Measurements from ENCODE around the gene OSBPL8.

The OSBPL8 gene

GRCh38 chr12:76464631-76465166, 94.9 kb downstream of the OSBPL8 start:
- H2BK120ac ChIP-seq (ENCODE audit: low read depth, low read length) = no peak overlapping the region
- H3K9me3 ChIP-seq (replicated peaks in 1 of 2; ENCODE audit: control insufficient read depth in 2 of 2, insufficient read depth in 1 of 2, low read depth in 1 of 2, low read length in 2 of 2) = no peaks in the 10 kb centered on the region
- no peak overlapping the region for H4K91ac ChIP-seq (ENCODE audit: low read depth, low read length, poor library complexity)
- H3K27ac ChIP-seq (replicated peaks; ENCODE audit: low read length) = no peak overlapping the region
- H2BK15ac ChIP-seq (ENCODE audit: low read length) = no peak overlapping the region
- H4K8ac ChIP-seq (ENCODE audit: low read depth, low read length) = no peak overlapping the region
- no peak overlapping the region for H3K23ac ChIP-seq (ENCODE audit: low read depth, low read length, poor library complexity)
- no peak overlapping the region for H2BK5ac ChIP-seq (ENCODE audit: low read length)
- H2AK5ac ChIP-seq (ENCODE audit: low read depth, low read length) = no peak overlapping the region
- H2BK12ac ChIP-seq (ENCODE audit: low read length) = no peak overlapping the region
- H3K79me1 ChIP-seq (ENCODE audit: low read depth, low read length) = no peaks in the 10 kb centered on the region
- H3K36me3 ChIP-seq (replicated peaks in 1 of 2; ENCODE audit: control insufficient read depth in 2 of 2, insufficient read depth in 2 of 2, low read length in 2 of 2) = no peaks in the 10 kb centered on the region
- no peaks in the 10 kb centered on the region for H3K27me3 ChIP-seq (ENCODE audit: control insufficient read depth in 3 of 3, insufficient read depth in 3 of 3, low read depth in 1 of 3, low read length in 3 of 3)
- DNase-seq (ENCODE audit: low spot score) = no peak
- peaks cover 0 to 1% of the 10 kb centered on the region in 2 donors for H3K4me1 ChIP-seq (ENCODE audit: control insufficient read depth in 2 of 2, insufficient read depth in 1 of 2, low read depth in 1 of 2, low read length in 2 of 2)
- no peak overlapping the region for H3K18ac ChIP-seq (ENCODE audit: low read length)
- no peak overlapping the region for H3K4ac ChIP-seq (ENCODE audit: low read length)
- H3K9ac ChIP-seq (ENCODE audit: low read depth, low read length, poor library complexity) = no peak overlapping the region
- H3K4me2 ChIP-seq (ENCODE audit: insufficient read depth, low read length, poor library complexity, severe bottlenecking) = no peak overlapping the region
- WGBS, 2 donors (ENCODE audit: extremely low coverage in 2 of 2, insufficient read length in 2 of 2, insufficient replicate concordance in 1 of 2) = no CpG with 5 or more reads among the region's 5 CpGs
- no peak overlapping the region for H2AFZ ChIP-seq (ENCODE audit: low read length)
- no peak overlapping the region for H3K14ac ChIP-seq (ENCODE audit: low read length)
- no peak overlapping the region for H3K4me3 ChIP-seq (ENCODE audit: low read length in 2 of 2)

- Histone ChIP-seq H4K91ac (ENCODE audit: low read depth, low read length, poor library complexity) (no peak overlapping the region), H3K4me1 (ENCODE audit: control insufficient read depth in 2 of 2, insufficient read depth in 1 of 2, low read depth in 1 of 2, low read length in 2 of 2) (peaks cover 0 to 1% of the 10 kb centered on the region in 2 donors), H3K9me3 (replicated peaks in 1 of 2; ENCODE audit: control insufficient read depth in 2 of 2, insufficient read depth in 1 of 2, low read depth in 1 of 2, low read length in 2 of 2) (no peaks in the 10 kb centered on the region), H3K4me3 (ENCODE audit: low read length in 2 of 2) (no peak overlapping the region), H2BK12ac (ENCODE audit: low read length) (no peak overlapping the region), H3K27me3 (ENCODE audit: control insufficient read depth in 3 of 3, insufficient read depth in 3 of 3, low read depth in 1 of 3, low read length in 3 of 3) (no peaks in the 10 kb centered on the region), H4K8ac (ENCODE audit: low read depth, low read length) (no peak overlapping the region), H2AK5ac (ENCODE audit: low read depth, low read length) (no peak overlapping the region), H3K4ac (ENCODE audit: low read length) (no peak overlapping the region), H2BK15ac (ENCODE audit: low read length) (no peak overlapping the region), H2AFZ (ENCODE audit: low read length) (no peak overlapping the region), H3K79me1 (ENCODE audit: low read depth, low read length) (no peaks in the 10 kb centered on the region), H3K18ac (ENCODE audit: low read length) (no peak overlapping the region), H3K14ac (ENCODE audit: low read length) (no peak overlapping the region), H2BK5ac (ENCODE audit: low read length) (no peak overlapping the region), H3K23ac (ENCODE audit: low read depth, low read length, poor library complexity) (no peak overlapping the region), H3K4me2 (ENCODE audit: insufficient read depth, low read length, poor library complexity, severe bottlenecking) (no peak overlapping the region), H3K9ac (ENCODE audit: low read depth, low read length, poor library complexity) (no peak overlapping the region), H3K27ac (replicated peaks; ENCODE audit: low read length) (no peak overlapping the region), H3K36me3 (replicated peaks in 1 of 2; ENCODE audit: control insufficient read depth in 2 of 2, insufficient read depth in 2 of 2, low read length in 2 of 2) (no peaks in the 10 kb centered on the region), H2BK120ac (ENCODE audit: low read depth, low read length) (no peak overlapping the region)
- DNase-seq (ENCODE audit: low spot score) = no peak
- no CpG with 5 or more reads among the region's 2 CpGs for WGBS, 2 donors (ENCODE audit: extremely low coverage in 2 of 2, insufficient read length in 2 of 2, insufficient replicate concordance in 1 of 2)
Observed at GRCh38 chr12:76462668-76463224, 96.8 kb downstream of the OSBPL8 start.

GRCh38 chr12:76460807-76461206, 98.8 kb downstream of the OSBPL8 start:
- Histone ChIP-seq H3K4me2 (ENCODE audit: insufficient read depth, low read length, poor library complexity, severe bottlenecking) (no peak overlapping the region), H3K14ac (ENCODE audit: low read length) (no peak overlapping the region), H3K27ac (replicated peaks; ENCODE audit: low read length) (no peak overlapping the region), H4K91ac (ENCODE audit: low read depth, low read length, poor library complexity) (no peak overlapping the region), H3K9me3 (replicated peaks in 1 of 2; ENCODE audit: control insufficient read depth in 2 of 2, insufficient read depth in 1 of 2, low read depth in 1 of 2, low read length in 2 of 2) (no peaks in the 10 kb centered on the region), H2AK5ac (ENCODE audit: low read depth, low read length) (no peak overlapping the region), H2BK12ac (ENCODE audit: low read length) (no peak overlapping the region), H2AFZ (ENCODE audit: low read length) (no peak overlapping the region), H3K79me1 (ENCODE audit: low read depth, low read length) (no peaks in the 10 kb centered on the region), H3K36me3 (replicated peaks in 1 of 2; ENCODE audit: control insufficient read depth in 2 of 2, insufficient read depth in 2 of 2, low read length in 2 of 2) (no peaks in the 10 kb centered on the region), H3K4me1 (ENCODE audit: control insufficient read depth in 2 of 2, insufficient read depth in 1 of 2, low read depth in 1 of 2, low read length in 2 of 2) (peaks cover 0 to 1% of the 10 kb centered on the region in 2 donors), H2BK15ac (ENCODE audit: low read length) (no peak overlapping the region), H2BK5ac (ENCODE audit: low read length) (no peak overlapping the region), H3K23ac (ENCODE audit: low read depth, low read length, poor library complexity) (no peak overlapping the region), H3K18ac (ENCODE audit: low read length) (no peak overlapping the region), H4K8ac (ENCODE audit: low read depth, low read length) (no peak overlapping the region), H3K4ac (ENCODE audit: low read length) (no peak overlapping the region), H3K9ac (ENCODE audit: low read depth, low read length, poor library complexity) (no peak overlapping the region), H3K4me3 (ENCODE audit: low read length in 2 of 2) (no peak overlapping the region), H3K27me3 (ENCODE audit: control insufficient read depth in 3 of 3, insufficient read depth in 3 of 3, low read depth in 1 of 3, low read length in 3 of 3) (no peaks in the 10 kb centered on the region), H2BK120ac (ENCODE audit: low read depth, low read length) (no peak overlapping the region)
- DNase-seq (ENCODE audit: low spot score) = no peak

GRCh38 chr12:76457818-76458217, 101.8 kb downstream of the OSBPL8 start:
- Histone ChIP-seq H3K4ac (ENCODE audit: low read length) (no peak overlapping the region), H2BK5ac (ENCODE audit: low read length) (no peak overlapping the region), H2BK15ac (ENCODE audit: low read length) (no peak overlapping the region), H4K8ac (ENCODE audit: low read depth, low read length) (no peak overlapping the region), H3K4me1 (ENCODE audit: control insufficient read depth in 2 of 2, insufficient read depth in 1 of 2, low read depth in 1 of 2, low read length in 2 of 2) (peaks cover 0 to 1% of the 10 kb centered on the region in 2 donors), H2BK12ac (ENCODE audit: low read length) (no peak overlapping the region), H3K14ac (ENCODE audit: low read length) (no peak overlapping the region), H3K4me3 (ENCODE audit: low read length in 2 of 2) (no peak overlapping the region), H2AK5ac (ENCODE audit: low read depth, low read length) (no peak overlapping the region), H2AFZ (ENCODE audit: low read length) (no peak overlapping the region), H2BK120ac (ENCODE audit: low read depth, low read length) (no peak overlapping the region), H3K27ac (replicated peaks; ENCODE audit: low read length) (no peak overlapping the region), H3K79me1 (ENCODE audit: low read depth, low read length) (no peaks in the 10 kb centered on the region), H3K36me3 (replicated peaks in 1 of 2; ENCODE audit: control insufficient read depth in 2 of 2, insufficient read depth in 2 of 2, low read length in 2 of 2) (no peaks in the 10 kb centered on the region), H3K23ac (ENCODE audit: low read depth, low read length, poor library complexity) (no peak overlapping the region), H3K9me3 (replicated peaks in 1 of 2; ENCODE audit: control insufficient read depth in 2 of 2, insufficient read depth in 1 of 2, low read depth in 1 of 2, low read length in 2 of 2) (no peaks in the 10 kb centered on the region), H3K9ac (ENCODE audit: low read depth, low read length, poor library complexity) (no peak overlapping the region), H4K91ac (ENCODE audit: low read depth, low read length, poor library complexity) (no peak overlapping the region), H3K4me2 (ENCODE audit: insufficient read depth, low read length, poor library complexity, severe bottlenecking) (no peak overlapping the region), H3K27me3 (ENCODE audit: control insufficient read depth in 3 of 3, insufficient read depth in 3 of 3, low read depth in 1 of 3, low read length in 3 of 3) (no peaks in the 10 kb centered on the region), H3K18ac (ENCODE audit: low read length) (no peak overlapping the region)
- no peak for DNase-seq (ENCODE audit: low spot score)
- no CpG with 5 or more reads among the region's 5 CpGs for WGBS, 2 donors (ENCODE audit: extremely low coverage in 2 of 2, insufficient read length in 2 of 2, insufficient replicate concordance in 1 of 2)
